Activated CD8-positive, alpha-beta memory T cell treated with anti-CD3 and anti-CD28 coated beads for 36 hours (primary cell): ENCODE data around the gene CEMIP. TPM values are rescaled to one million over a fixed set of nuclear protein-coding genes. Genes with fewer than 3 reads are reported as not detected.

Experiments used
- CTCF ChIA-PET: fragments of 350-600 bp; sonication (Branson Sonifier 250); formaldehyde crosslinking; loops from one replicate; lab custom pipeline; 2021; ENCODE audit warnings: antibody characterized with exemption; lab: Charles Lee
- POLR2A ChIA-PET: fragments of 350-600 bp; sonication (Branson Sonifier 250); formaldehyde crosslinking; loops from one replicate; lab custom pipeline; 2021; ENCODE audit warnings: antibody characterized with exemption; lab: Charles Lee
- total RNA-seq, 2 experiments: library from RNA; stranded (reverse); gene quantifications; one replicate each; pipeline ENCODE4 v1.2.3, GENCODE V29; 2021

The CEMIP gene
- total RNA-seq, 2 experiments from 2014 or later = not detected

DNA sequence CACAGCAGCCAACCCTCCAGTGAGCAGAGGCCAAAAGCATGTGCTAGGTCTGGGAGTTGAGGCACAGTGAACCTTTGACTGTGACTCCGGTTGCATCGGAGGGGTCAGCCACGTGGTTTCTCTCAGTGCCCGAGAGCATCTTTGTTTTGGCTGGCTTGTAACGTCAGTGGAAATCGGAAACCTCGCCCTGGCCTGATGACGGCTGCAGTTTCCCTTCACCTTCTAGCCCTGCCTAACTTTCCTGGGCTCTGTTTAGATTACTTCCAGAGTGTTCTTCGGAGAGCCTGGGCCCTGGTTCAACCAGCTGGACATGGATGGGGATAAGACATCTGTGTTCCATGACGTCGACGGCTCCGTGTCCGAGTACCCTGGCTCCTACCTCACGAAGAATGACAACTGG, 153.8 kb downstream of the CEMIP start:
- CTCF ChIA-PET = no interaction called here
- POLR2A ChIA-PET = no interaction called here

DNA sequence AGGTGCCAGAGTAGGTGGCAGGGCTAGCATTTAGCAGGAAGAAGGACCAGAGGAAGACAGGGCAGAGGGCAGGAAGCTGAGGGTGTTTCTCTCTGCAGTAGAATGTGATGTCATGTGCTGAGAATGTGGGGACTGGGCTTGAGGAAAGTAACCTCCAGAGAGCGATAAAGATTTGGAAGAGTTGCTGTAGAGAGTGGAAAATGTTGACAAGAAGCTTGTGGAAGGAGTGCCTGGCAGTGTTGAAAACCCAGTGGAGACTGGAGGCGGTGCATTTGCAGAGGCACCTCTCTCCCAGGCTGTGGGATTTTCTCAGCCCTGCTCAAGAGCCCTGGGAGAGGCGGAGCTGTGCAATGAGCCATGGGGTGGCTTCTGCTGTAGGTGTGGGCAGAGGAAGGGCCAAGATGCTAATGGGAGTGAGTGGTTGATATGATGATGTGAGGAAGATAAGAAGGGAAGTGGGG, 155.6 kb downstream of the CEMIP start:
- ChIA-PET POLR2A (no interaction called here), CTCF (interaction anchor here (0.6 kb wide), 1 partner anchor 46 kb away, joined by 3 read pairs; no protein-coding TSS in a partner anchor)

DNA sequence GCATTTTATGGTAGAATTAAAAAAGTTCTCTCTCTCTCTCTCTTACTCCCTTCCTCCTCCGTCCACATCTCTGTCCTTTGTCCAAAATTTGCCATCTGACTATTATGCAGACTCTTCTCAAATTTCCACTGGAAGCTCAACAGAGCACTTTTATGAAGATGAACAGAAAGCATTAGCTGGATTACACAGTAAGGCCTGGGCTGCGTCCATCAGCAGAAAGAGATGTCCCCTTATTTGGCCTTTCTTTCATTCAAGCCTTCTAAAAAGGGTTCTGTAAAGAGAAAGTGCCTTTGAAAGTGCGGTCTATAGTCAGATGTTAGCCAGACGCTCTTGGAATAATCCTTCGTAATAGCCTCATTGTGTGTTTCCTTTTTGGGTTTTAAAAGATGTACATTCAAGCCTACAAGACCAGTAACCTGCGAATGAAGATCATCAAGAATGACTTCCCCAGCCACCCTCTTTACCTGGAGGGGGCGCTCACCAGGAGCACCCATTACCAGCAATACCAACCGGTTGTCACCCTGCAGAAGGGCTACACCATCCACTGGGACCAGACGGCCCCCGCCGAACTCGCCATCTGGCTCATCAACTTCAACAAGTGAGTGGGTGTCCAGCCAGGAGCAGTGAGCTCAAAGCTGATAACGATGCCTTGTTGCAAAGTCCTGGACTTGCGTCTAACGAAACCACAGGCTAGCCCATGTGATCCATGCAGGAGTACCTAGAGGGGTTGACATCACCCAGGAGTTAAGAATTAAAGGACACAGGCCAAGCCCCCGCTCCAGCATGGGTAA, 157.3 kb downstream of the CEMIP start:
- ChIA-PET CTCF (no interaction called here), POLR2A (no interaction called here)

DNA sequence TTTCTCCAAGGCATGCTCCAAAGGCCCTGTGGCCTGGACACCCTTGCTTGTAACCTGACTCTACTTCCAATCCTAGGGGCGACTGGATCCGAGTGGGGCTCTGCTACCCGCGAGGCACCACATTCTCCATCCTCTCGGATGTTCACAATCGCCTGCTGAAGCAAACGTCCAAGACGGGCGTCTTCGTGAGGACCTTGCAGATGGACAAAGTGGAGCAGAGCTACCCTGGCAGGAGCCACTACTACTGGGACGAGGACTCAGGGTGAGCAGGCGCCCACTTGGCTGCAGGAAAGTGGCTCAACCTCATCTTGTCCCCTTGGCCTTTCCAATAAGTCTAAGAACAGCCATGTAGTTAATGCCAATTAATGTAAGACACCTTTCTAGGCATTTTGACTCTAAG, 158.5 kb downstream of the CEMIP start:
- ChIA-PET CTCF (no interaction called here), POLR2A (no interaction called here)

GRCh38 chr15:80939216-80939615, 160.0 kb downstream of the CEMIP start:
- CTCF ChIA-PET = no interaction called here
- POLR2A ChIA-PET = no interaction called here

- ChIA-PET CTCF (no interaction called here), POLR2A (no interaction called here)
Measured at GRCh38 chr15:80940331-80940730, 161.2 kb downstream of the CEMIP start.

DNA sequence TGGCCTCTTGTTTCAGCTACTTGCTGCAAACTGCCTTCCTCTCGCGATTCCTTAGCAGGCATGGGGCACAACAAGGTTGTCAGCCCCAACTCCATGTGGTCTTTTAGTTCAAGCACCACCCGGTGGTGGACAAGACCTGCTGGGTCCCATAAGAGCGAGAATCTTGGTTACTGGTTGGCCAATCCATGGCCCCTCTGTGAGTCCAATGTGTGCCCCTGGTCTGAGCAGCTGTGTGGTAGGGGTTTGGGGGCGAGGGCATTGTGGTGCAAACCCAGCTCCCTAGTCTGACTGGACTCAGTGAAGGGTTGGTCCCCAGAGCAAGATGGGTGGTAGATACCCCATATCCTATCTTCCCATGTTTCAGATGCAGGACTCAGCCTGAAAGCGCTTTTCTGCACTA, 161.7 kb downstream of the CEMIP start:
- ChIA-PET POLR2A (no interaction called here), CTCF (no interaction called here)

DNA sequence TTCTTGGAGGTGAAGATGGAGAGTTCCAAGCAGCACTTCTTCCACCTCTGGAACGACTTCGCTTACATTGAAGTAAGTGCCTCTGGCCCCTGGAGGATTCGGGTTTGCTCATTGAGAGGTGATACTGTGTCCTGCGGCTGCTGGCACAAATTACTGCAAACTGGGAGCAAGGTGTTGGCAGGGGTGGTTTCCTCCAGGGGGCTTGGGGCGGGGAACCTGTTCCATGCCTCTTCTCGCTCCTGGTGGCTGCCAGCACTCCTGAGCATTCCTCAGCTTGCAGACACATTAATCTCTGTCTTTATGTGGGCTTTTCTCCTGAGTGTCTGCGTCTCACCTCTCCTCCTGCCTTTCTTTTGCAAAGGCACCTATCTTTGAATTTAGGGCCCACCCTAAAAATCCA, 163.1 kb downstream of the CEMIP start:
- CTCF ChIA-PET = no interaction called here
- POLR2A ChIA-PET = no interaction called here

DNA sequence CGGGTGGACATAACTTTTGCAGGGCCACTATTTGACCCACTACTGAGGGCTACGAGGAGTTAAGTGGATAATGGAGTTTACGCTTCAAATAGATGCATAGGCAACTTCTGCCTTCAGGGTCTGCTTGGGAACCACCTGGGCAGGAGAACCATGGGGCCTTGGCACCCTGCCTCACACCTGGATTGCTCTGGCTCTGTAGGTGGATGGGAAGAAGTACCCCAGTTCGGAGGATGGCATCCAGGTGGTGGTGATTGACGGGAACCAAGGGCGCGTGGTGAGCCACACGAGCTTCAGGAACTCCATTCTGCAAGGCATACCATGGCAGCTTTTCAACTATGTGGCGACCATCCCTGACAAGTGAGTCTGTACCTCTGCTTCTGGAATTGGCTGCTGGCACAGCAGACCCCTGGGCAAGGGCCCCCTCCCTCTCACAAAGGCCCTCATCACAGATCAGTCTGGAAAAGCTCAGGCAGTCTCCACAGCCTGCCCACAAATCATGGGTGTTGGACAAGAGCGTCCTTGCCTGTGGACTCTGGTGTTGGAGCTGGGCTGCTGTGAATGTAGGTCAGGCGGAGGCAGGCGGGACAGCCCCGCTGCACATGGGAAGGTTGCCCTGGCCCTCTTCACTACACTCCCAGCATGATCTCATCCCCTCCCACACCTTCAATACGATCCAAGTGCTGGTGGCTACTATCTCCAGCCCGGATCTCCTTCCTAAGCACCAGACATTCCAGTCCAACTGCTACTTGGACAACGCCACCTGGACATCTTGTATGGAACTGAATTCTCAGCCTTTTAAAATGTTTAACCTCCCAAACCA, 163.8 kb downstream of the CEMIP start:
- ChIA-PET CTCF (no interaction called here), POLR2A (no interaction called here)

GRCh38 chr15:80944818-80945217, 165.6 kb downstream of the CEMIP start:
- POLR2A ChIA-PET = no interaction called here
- CTCF ChIA-PET = no interaction called here

GRCh38 chr15:80945605-80946004, 166.4 kb downstream of the CEMIP start:
- POLR2A ChIA-PET = no interaction called here
- CTCF ChIA-PET = no interaction called here

DNA sequence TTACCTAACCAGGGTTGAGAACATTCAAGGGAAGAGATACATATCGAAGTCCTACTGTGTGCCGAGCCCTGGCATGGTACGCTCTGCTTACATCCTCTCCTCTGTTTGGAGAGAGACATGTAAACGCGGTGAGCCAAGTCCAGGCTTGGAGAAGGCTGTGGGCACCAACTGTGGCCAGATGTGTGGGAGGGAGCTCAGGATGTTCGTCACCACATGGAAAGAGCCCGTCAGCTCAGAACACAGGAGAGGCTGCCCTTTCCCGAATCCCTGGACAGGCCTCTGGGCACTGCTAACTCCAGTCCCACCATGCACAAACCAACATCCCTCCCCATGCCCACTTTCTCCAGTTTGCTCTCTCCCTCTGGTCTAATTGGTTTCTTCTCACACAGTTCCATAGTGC, 167.4 kb downstream of the CEMIP start:
- ChIA-PET CTCF (no interaction called here), POLR2A (no interaction called here)

DNA sequence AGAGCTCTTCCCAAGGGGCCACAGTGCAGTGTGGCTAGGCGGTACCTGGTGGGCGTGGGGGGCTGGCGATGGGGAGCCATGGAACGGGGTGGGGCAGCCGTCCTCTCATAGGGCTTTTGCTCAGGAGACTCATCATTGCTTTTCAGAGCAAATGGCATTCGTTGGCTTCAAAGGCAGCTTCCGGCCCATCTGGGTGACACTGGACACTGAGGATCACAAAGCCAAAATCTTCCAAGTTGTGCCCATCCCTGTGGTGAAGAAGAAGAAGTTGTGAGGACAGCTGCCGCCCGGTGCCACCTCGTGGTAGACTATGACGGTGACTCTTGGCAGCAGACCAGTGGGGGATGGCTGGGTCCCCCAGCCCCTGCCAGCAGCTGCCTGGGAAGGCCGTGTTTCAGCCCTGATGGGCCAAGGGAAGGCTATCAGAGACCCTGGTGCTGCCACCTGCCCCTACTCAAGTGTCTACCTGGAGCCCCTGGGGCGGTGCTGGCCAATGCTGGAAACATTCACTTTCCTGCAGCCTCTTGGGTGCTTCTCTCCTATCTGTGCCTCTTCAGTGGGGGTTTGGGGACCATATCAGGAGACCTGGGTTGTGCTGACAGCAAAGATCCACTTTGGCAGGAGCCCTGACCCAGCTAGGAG, 169.6 kb downstream of the CEMIP start:
- CTCF ChIA-PET = no interaction called here
- POLR2A ChIA-PET = no interaction called here

- POLR2A ChIA-PET = no interaction called here
- CTCF ChIA-PET = no interaction called here
Measured at GRCh38 chr15:80949756-80950155, 170.6 kb downstream of the CEMIP start.

DNA sequence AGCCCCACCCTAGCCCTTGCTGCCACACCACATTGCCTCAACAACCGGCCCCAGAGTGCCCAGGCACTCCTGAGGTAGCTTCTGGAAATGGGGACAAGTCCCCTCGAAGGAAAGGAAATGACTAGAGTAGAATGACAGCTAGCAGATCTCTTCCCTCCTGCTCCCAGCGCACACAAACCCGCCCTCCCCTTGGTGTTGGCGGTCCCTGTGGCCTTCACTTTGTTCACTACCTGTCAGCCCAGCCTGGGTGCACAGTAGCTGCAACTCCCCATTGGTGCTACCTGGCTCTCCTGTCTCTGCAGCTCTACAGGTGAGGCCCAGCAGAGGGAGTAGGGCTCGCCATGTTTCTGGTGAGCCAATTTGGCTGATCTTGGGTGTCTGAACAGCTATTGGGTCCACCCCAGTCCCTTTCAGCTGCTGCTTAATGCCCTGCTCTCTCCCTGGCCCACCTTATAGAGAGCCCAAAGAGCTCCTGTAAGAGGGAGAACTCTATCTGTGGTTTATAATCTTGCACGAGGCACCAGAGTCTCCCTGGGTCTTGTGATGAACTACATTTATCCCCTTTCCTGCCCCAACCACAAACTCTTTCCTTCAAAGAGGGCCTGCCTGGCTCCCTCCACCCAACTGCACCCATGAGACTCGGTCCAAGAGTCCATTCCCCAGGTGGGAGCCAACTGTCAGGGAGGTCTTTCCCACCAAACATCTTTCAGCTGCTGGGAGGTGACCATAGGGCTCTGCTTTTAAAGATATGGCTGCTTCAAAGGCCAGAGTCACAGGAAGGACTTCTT, 171.3 kb downstream of the CEMIP start:
- POLR2A ChIA-PET = no interaction called here
- CTCF ChIA-PET = interaction anchor here (0.5 to 0.7 kb wide), 2 partner anchors 16 to 475 kb away, joined by 3 read pairs; no protein-coding TSS in a partner anchor

- CTCF ChIA-PET = no interaction called here
- POLR2A ChIA-PET = no interaction called here
Measured at GRCh38 chr15:80951941-80952340, 172.8 kb downstream of the CEMIP start.

DNA sequence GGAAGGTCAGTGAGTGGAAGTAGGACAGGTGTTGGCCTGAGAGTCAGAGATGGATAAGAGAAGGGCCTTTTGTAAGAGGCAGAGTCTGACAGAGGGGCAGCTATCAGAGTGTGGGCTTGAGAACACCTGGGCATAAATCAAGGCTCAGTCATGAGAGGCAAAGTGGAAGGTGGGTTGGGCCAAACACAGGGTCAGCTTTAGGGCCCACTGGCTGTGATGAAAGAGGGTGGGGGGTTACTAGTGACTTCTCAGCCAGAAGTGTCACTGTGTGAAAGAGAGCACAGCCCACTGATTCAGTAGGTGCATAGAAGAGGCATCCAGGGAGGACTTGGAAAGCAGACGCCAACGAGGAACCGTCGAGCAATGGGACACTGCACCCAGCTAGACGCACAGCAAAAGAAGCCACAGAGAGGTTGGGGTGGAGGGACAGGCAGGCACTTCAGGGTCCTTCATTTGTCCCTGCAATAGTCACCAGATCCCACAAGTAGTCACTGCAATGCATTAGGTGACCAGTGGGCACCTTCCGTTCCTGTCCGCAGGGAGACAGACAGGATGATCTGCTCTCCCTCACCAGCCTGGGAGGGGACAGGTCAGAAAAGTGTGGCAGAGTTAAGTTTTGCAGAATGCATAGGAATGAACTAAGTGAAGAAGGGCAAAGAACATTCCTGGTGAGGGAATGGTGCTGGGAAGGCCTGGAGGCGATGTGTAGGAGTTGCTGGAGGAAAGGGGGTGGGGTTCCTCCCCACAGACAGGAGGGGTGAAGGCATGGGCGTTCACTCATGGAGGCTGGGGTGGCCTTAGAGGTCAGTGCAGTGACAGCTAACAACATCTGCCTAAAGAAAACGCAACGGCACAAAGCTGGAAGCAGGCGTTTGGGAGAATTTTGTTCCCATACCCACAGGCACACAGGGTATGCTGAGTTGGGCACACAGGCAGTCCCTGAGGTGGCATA, 174.1 kb downstream of the CEMIP start:
- CTCF ChIA-PET = interaction anchor here (0.6 kb wide), 1 partner anchor 28 kb away, joined by 3 read pairs; no protein-coding TSS in a partner anchor
- POLR2A ChIA-PET = no interaction called here
